Esophagus squamous epithelium (tissue), 5 donors: ENCODE results near the gene SLC16A11. TPM values are rescaled to one million over a fixed set of nuclear protein-coding genes. Genes with fewer than 3 reads are reported as not detected.

Experiments used
- DNase-seq: peaks from one replicate; lab custom pipeline; 2025; lab: John Stamatoyannopoulos, UW
- H3K27ac ChIP-seq, 4 donors: fragments of 200-600 bp; sonication (generic); one replicate each; pipeline ENCODE4 v1.5.1; 2016 to 2019; ENCODE audit warnings: mild to moderate bottlenecking in 1 of 4
- H3K27me3 ChIP-seq, 4 donors: fragments of 200-600 bp; sonication (generic); 1 replicate in 3 of 4; 2 replicates in 1 of 4; pipeline versions ENCODE4 v1.5.1 to v1.6.0; 2017 to 2021; ENCODE audit warnings: antibody characterized with exemption in 1 of 4
- H3K36me3 ChIP-seq, 3 donors: fragments of 200-600 bp; sonication (generic); one replicate each; pipeline ENCODE4 v1.5.1; 2016 to 2019
- H3K4me1 ChIP-seq, 3 donors: fragments of 200-600 bp; sonication (generic); one replicate each; pipeline ENCODE4 v1.5.1; 2017 to 2019
- H3K4me3 ChIP-seq, 4 donors: fragments of 200-600 bp; sonication (generic); 1 replicate in 3 of 4; 2 replicates in 1 of 4; pipeline ENCODE4 v1.5.1; 2016 to 2019; ENCODE audit warnings: mild to moderate bottlenecking in 2 of 4, moderate library complexity in 1 of 4
- H3K9me3 ChIP-seq, 3 donors: fragments of 200-600 bp; sonication (generic); one replicate each; pipeline ENCODE4 v1.5.1; 2016 to 2019
- CTCF ChIP-seq, 6 experiments: fragments of 450-650 bp in 4 of 6; fragments of 200-600 bp in 2 of 6; sonication (generic) in 2 of 6; IDR thresholded peaks; one replicate each; pipeline ENCODE4 v1.5.1; 2016 to 2019; ENCODE audit warnings: antibody characterized with exemption in 6 of 6, mild to moderate bottlenecking in 4 of 6, moderate library complexity in 4 of 6
- POLR2A ChIP-seq, 4 donors: fragments of 450-650 bp; IDR thresholded peaks; one replicate each; pipeline ENCODE4 v1.6.1; 2017; ENCODE audit warnings: antibody characterized with exemption in 4 of 4, mild to moderate bottlenecking in 4 of 4, moderate library complexity in 3 of 4
- WGBS, 2 donors: methylation state at CpG; one replicate each; pipeline ENCODE4 v1.1.5; 2018; 5-methylcytosine and 5-hydroxymethylcytosine counted together
- intact Hi-C: fragments of 100-400 bp; cut with DNase I; formaldehyde crosslinking; loops from one replicate; pipeline ENCODE4 v1.15.0; 2022
- total RNA-seq, 4 donors: library from RNA; depleted of rRNA; stranded (reverse); fragments of >200 nt; gene quantifications; one replicate each; pipeline ENCODE4 v1.1.0, GENCODE V29; 2016
- donor health status: DM: yes; HTN: yes; CAD: no.

Gene SLC16A11
- total RNA-seq, 4 donors from 2014 or later, result 0.56 to 2.1 (median 0.72) TPM; not detected in 1

DNA sequence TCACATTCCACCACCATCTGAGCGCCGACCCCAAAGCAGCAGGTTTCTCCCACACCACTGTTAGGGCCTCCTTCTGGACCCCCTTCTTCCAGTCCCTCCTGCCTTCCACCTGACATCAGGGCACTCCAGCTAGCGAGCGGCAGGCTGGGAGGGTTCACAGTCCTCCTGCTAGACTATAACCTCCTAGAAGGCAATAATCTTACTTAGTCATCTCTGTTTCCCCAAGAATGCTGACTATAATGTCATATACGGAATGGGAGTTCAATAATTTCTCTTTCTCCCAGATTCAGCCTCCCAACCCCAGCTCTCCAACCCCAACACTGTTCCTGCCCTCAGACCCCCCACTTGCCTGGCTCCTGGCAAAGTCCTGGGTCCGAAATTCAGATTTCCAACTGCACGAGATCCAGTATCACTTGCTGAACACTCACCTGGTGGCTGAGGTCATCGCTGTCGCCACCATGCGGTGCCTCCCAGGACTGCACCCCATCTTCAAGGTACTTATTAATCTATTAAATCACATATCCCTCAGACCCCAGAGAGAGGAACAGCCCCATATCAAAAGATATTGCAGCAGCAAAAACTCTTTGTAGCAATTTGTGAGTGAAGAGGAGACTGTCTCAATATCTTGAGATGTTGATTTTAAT lies 42.5 kb downstream of the SLC16A11 start:
- H3K4me1 ChIP-seq, result peaks cover 0 to 32% (median 5%) of the 10 kb centered on the region in 3 donors
- no peaks in the 10 kb centered on the region for H3K27me3 ChIP-seq
- intact Hi-C loops, result loop anchor here (10.0 kb wide), 1 partner anchor 337 kb away; no protein-coding TSS in a partner anchor
- peaks cover 7 to 70% (median 12%) of the 10 kb centered on the region in 3 donors for H3K36me3 ChIP-seq
- TF ChIP-seq POLR2A (IDR thresholded peaks at IDR 0.05) (no peak), CTCF (IDR thresholded peaks at IDR 0.05) (peak in 5 of 6 experiments; percentile 45 to 76 (median 63))
- DNase-seq, result no peak
- no peak overlapping the region for H3K4me3 ChIP-seq
- H3K9me3 ChIP-seq, result no peaks in the 10 kb centered on the region
- H3K27ac ChIP-seq, result peak overlapping the region in 2 of 4 donors; percentile 19 to 48
- WGBS, 2 donors, result 68 to 73% methylated on average over 10 of the region's 10 CpGs

GRCh38 chr17:6998855-6999508 lies 44.9 kb downstream of the SLC16A11 start:
- Histone ChIP-seq H3K4me3 (no peak overlapping the region), H3K4me1 (peaks cover 0 to 49% (median 12%) of the 10 kb centered on the region in 3 donors), H3K27me3 (no peaks in the 10 kb centered on the region), H3K36me3 (peaks cover 7 to 59% (median 12%) of the 10 kb centered on the region in 3 donors), H3K9me3 (no peaks in the 10 kb centered on the region), H3K27ac (no peak overlapping the region)
- TF ChIP-seq POLR2A (IDR thresholded peaks at IDR 0.05) (no peak), CTCF (IDR thresholded peaks at IDR 0.05) (no peak)
- no peak for DNase-seq
- intact Hi-C loops, result loop anchor here (10.0 kb wide), 1 partner anchor 164 kb away; the partner anchor contains the start of gene TEKT1
- 72 to 73% methylated on average over 10 of the region's 11 CpGs for WGBS, 2 donors

DNA sequence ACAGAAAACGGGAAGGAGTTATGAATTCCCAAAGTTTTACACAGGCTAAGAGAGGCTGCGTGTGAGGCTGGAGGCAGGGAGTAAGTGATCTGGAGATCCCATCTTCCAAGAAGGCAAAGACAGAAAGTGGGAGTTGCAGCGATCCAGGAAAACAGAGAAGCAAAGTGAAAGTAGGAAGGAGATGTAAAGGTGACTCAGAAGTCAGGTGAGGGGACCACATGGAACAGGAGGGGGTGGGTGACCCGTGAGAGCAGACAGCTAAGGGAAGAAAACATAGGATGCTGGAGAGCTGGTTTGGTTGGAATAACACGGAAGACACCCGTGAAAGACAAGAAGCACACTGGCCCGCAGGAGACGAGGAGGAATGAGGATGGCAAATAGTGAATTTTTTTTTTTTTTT lies 46.7 kb downstream of the SLC16A11 start:
- WGBS, 2 donors, result 80 to 84% methylated on average over 8 of the region's 8 CpGs
- no peak for DNase-seq
- Histone ChIP-seq H3K27ac (no peak overlapping the region), H3K27me3 (no peaks in the 10 kb centered on the region), H3K36me3 (peaks cover 7 to 44% (median 10%) of the 10 kb centered on the region in 3 donors), H3K4me1 (peaks cover 0 to 48% (median 12%) of the 10 kb centered on the region in 3 donors), H3K4me3 (peak overlapping the region in 2 of 4 donors; percentile 57 to 63), H3K9me3 (no peaks in the 10 kb centered on the region)
- intact Hi-C loops, result loop anchor here (10.0 kb wide), 1 partner anchor 162 kb away; the partner anchor contains the start of gene TEKT1
- TF ChIP-seq POLR2A (IDR thresholded peaks at IDR 0.05) (no peak), CTCF (IDR thresholded peaks at IDR 0.05) (no peak)

DNA sequence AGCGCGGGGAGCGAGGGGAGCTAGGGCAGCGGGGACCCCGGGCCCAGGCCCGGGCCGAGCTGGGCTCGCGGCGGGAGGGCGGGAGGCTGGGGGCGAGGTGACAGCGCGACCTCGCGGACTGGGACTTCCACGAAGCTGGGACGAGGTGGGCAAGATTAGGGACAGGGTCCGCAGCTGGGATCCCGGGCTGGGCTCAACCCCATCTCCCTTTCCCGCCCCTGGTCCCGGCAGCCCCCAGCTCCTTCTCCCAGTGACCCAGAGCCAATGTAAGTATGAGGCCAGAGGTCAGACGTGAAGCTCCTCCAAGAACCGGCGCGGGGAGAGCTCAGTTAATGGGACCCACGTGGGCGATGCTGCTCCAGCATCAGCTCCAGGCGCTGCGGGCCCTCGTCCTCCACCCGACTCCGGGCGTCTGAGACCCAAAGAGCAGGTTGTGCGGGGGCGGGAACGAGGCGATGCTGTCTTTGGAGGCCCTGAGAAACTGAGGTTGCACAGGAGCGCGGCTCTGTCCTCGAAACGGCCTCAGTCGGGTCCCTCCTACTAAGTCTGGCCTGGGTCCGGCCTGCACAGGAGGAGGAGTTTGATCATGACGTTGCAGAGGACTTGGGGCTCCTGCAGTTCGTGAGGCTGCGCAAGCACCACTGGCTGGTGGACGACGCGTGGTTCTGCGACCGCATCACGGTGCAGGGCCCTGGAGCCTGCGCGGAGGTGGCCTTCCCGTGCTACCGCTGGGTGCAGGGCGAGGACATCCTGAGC lies 47.5 kb downstream of the SLC16A11 start:
- Histone ChIP-seq H3K36me3 (peaks cover 6 to 36% (median 7%) of the 10 kb centered on the region in 3 donors), H3K27ac (peak overlapping the region in 3 of 4 donors; percentile 85 to 91 (median 87)), H3K4me3 (peak overlapping the region; percentile 46 to 69 (median 60)), H3K9me3 (no peaks in the 10 kb centered on the region), H3K27me3 (no peaks in the 10 kb centered on the region), H3K4me1 (peaks cover 0 to 41% (median 12%) of the 10 kb centered on the region in 3 donors)
- WGBS, 2 donors, result 70 to 75% methylated on average over 16 to 17 of the region's 58 CpGs
- no peak for DNase-seq
- no peak for TF ChIP-seq CTCF (IDR thresholded peaks at IDR 0.05)
- TF ChIP-seq POLR2A (IDR thresholded peaks at IDR 0.05), result no peak
- intact Hi-C loops, result loop anchor here (10.0 kb wide), 1 partner anchor 162 kb away; the partner anchor contains the start of gene TEKT1
